Stimulated activated CD4-positive, alpha-beta T cell treated with anti-CD3 and anti-CD28 coated beads, Interleukin-12 subunit alpha, Interleukin-12 subunit beta, amount 100 ng/mL, for 4 hours (primary cell): ENCODE measurements around the gene OGDH.
A peak's percentile ranks its signal among the peaks of the same experiment; 100 is the strongest.
"Not testable (repeated sequence)": the region's sequence is repeated elsewhere in the genome, so short reads cannot be mapped to it uniquely, and the experiment has no call there.

Source experiments
- DNase-seq: peaks from one replicate; pipeline ENCODE4 v3.0.0-alpha.2; 2020

The OGDH gene

DNA sequence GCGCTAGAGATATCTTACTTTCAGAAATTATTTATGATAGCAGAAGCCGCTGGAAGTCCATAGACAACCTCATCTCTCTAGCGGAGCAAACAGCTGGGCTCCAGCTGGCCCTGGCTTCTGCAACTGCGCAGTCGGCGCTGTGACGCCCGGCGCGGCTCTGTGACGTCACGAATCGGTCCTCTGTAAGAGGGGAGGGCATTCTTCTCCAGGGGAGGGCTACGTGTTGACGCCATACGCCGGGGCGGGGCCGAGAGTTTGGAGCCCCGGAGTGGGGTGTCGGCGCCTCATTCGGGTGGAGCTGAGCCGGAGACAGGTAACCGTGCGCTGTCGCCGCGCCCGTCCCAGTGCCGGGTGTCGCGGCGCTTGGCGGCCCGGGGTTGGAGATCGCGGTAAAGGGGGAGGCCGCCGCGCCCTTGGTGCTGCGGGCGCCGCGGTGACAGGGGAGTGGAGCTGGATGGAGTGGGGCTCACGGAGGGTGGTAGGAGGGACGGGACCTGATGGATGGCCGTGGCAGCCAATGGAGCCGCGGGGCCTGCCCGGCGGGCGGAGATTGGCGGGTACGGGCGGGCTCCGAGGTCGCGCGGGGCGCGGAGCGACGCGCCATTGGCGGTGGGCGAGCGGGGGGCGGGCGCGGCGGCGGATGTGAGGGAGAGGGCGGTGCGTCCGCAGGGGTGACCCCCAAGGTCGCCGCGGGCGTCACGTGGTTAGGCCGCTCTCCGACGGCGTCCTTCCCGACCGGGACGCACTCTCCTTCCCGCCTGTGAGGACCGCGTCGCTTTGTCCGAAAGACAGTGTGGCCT, at the start of gene OGDH:
TSS of gene OGDH (plus strand) at position 287 of the 800 bp plus-strand sequence. CDS start 17,717 bp downstream, outside the sequence.
- peak; percentile 99 for DNase-seq

DNA sequence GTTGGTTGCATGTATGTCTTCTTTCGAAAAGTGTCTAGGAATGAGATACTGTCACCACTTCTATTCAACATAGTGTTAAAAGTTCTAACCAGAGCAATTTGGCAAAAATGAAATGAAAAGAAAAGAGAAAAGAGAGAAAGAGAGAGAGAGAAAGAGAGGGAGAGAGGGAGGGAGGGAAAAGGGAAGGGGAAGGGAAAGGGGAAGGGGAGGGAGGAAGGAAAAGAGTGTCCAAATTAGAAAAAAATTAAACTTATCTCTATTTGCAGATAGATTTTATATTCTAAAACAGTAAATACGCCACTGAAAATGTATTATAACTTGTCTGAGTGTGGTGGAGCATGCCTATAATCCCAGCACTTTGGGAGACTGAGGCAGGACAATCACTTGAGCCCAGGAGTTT, 48.9 kb upstream of the OGDH start:
- no peak for DNase-seq

DNA sequence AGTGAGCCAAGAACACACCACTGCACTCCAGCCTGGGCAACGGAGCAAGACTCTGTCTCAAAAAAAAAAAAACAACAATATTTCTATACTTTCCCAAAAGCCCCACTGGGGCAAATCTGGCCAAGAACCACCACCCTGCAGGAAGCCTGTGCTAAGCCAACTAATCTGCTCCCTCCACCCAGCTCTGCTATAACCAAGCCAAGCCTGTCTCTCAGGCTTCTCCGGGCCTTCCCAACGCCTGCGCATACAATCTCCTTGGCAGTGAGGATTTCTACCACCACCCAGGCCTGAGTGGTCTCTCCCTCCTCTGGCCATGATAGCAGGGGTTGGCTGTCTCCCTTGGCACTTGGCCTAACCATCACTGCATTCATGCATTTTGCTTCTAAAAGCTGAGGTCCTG, 46.9 kb upstream of the OGDH start:
- no peak for DNase-seq

DNA sequence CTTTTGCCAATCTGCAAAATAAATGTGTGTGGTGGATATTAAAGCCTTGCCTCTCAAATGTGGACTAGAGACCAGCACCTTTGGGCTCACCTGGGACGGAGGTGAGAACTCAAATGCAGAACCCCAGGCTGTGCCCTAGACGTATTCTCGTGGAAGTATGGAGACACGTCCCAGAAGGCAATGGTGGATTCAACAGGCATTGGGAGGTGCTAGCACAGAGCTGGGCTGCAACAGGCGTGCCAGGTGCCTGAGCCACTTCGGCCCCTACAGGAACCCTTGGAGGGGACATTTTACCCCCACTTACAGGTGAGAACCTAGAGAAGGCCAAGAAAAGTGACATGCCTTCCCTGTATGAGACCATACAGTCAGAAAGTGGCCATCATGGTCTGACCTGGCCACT, 44.9 kb upstream of the OGDH start:
- DNase-seq = no peak

DNA sequence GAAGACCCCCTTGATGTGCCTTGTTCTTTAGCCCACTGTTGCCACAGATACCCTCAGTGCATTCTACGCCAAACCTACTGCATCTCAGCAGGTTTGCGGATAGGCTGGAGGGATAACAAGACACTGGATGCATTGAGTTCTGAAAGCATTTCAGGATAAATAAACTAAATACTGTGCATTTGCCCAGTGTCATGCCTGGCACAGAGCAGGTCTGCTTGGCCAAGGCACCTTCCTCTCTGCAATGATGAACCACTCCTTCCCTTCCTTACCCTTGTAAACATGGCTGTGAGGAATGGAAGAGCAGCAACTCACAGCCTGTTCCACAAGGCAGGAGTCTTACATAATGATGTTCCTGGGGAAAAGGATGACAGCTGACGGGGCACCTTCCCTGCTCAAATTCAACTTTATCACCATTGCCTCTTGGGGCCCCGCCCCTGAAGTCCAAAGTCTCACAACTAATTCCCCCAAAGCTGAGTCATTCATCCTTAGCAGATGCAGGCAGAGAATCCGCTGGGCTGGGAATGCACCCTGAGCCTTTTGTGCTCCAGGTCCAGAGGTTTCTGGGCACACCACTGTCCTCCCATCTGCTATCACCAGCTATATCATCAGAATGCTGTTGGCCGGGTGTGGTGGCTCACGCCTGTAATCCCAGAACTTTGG, 44.3 kb upstream of the OGDH start:
- no peak for DNase-seq

DNA sequence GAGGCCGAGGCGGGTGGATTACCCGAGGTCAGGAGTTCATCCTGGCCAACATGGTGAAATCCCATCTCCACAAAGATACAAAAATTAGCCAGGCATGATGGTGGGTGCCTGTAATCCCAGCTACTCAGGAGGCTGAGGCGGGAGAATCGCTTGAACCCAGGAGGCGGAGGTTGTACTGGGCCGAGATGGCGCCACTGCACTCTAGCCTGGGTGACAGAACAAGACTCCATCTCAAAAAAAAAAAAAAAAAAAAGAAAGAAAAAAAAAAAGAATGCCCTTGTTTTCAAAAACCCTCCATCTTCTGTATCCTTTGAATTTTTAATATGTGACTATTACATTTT, 43.8 kb upstream of the OGDH start:
- not testable (repeated sequence) for DNase-seq

DNA sequence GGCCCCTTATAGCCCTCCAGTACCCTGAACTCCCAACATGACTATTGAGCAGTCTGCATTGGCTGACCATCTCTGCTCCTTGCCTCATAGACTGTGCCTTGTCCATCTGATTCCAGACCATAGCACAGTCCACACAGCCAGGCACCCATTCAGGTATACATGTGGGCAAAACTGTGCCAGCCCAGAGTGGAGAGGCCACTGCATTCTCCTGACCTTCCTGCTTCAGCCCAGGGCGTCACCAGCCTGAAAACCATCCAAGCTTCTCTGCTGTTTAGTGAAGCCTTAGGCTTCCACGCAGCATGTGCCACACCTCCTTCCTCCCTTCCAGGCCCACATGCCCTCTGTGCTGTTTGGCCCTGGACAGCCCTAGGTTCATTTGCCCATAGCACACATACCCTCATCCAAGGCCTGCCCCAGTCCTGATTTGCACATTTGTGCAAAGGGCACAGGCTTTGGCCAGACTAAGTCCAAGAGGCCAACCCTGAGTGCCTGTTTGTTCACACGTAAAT, 43.2 kb upstream of the OGDH start:
- DNase-seq = no peak

DNA sequence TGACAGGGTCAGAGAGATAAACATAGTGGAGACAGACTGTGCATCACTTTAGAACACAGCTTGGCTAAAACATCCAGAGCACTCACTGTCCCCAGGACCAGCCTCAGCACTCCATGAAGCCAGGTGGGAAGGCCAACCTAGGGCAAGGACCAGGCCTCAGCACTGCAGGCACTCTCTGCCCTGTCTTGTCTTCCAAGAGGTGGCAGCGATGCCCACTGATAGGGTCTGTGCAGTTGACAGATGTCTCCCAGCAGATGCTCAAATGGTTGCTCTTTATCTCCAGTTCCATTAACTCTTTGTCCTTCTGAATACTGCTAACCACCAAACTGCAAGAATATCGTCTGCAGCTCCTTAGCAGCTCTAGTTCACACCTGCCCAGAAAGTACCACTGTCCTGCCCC, 41.8 kb upstream of the OGDH start:
- no peak for DNase-seq

DNA sequence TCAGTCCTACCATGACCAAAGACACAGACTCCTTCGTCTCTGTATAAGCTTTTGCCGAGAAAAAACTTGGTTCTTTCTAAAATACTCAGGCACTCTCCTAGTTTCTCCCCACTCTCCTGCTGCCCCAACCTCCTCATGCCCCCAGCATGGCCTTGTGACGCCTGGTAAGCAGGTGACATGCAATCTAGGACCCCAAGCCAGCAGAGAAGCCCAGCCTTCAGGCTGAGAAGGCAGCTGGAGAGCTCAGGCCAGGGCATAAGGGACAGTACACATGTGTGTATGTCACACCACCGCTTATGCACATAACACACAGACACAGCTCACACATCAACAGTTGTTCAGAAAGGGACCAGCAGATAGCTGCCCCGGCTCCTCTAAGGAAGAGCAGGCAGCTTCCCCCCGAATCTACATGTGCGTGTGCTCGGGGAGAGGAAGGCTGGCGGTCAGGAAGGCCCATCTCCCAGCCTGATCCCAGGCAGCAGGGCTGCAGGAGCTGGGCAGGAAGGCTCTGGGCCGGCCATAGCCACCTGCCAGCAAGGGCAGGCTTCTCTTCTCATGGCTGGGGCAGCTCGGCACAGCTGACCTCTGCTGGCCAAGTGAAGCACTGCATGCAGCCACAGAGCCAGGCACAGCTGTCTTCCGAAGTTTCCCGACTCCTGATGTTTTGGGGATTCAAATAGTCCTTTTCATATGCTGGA, 41.2 kb upstream of the OGDH start:
- DNase-seq = peak; percentile 60

DNA sequence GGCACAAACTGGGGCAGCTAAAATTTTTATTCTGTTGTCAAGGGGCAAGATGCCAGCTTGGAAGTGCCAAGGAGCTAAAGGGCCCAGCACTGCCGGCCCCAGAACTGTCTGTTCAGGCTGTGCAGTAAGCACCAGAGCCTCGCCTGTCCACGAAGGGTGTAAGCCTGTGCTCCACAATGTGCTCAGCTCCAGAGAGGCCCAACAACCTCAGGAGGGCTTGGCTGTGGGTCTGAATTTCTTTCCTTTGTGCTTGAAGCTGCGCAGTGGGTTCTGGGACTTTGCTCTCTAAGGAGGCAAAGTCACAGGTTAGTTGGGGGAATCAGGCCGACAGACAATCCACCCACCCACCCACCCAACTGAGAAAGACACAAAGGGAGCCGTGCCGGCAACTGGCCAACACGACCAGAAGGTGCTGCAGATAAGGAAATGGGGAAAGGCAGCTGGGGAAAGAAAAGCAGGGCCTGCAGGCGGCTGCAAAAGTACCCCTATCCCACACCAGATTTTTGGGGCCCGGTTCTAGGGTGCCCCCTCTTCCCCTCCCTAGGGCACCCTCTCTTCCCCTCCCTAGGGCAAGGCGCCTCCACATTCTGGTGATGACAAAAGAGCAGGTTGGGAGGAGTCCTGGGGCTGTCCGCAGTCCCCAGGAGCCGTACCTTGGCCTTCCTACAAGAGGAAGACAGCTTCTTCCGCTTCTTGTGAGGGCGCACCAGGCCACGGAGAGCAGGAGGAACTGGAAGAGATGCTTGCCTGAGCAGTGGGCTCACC, 40.5 kb upstream of the OGDH start:
- DNase-seq = no peak

DNA sequence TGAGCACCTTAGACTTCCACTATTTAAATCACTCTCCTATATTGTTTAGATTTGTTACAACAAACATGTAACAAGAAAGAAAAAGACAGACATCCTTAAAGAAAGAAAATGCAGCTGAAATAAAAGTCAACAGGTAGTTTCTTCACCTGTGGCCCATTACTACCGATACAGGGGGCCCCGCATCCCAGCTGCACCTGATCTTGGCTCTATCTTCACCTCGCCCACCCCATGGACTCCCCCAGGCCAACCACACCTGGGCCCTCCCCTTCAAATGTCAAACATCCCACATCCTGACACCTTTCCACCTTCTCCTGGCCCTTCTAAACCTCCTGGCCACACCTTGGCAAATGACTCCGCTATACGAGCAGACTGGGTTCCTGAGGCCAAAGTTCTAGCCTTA, 39.7 kb upstream of the OGDH start:
- DNase-seq = no peak

DNA sequence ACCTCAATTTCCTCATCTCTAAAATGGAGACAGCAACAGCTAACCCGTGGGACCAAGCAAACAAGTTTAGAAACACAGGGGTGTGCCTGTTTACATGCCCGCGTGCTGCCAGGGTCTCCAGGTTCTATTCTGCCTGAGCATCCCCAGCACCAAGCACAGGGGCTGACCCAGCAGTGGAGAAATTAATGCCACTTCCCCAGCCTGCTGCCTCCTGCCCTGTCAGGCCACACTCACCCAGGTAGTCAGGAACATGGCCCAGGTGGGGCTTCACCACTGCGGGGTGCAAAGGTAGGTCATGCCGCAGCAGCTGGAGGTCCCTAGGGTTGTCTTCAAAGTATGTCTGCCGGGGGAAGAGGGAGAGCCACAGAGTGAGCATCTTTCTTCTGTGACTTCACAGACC, 38.5 kb upstream of the OGDH start:
- DNase-seq = no peak

DNA sequence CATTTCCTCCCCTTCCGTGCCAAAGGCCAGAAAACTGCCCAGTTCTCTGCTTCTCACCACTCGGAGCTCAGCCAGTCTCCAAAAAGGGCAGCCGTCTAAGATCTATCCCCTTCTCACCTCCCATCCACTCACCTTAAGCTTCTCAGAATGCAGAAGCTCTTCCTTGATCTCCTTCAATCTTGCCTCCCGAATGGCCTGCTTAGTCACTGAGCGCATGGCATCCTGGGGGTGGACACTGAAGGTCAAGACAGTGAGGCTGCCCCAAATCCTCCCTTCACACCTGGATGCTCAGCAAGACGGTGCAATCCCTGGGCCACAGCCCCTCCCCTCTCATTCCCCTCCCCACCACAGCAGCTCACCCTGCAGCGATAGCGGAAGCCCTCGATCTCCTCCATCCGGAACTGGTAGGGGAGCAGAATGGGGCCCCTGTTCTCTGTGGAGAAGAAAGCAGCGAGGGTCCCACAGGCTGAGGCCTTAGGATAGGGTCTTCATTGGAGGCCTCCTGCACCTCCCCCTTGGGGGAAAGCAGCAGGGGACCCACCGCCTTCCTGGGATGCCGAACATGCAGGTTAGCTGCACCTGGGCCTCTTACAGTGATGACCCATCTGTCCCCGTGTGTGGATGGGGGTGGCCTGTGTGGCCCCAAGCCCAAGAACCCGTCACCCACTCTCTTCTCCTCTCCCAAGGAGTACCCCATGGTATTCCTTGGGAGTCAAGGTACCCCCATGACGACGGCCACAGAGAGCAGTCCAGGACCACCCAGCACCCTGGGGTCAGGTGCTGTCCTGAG, 37.5 kb upstream of the OGDH start:
- no peak for DNase-seq

DNA sequence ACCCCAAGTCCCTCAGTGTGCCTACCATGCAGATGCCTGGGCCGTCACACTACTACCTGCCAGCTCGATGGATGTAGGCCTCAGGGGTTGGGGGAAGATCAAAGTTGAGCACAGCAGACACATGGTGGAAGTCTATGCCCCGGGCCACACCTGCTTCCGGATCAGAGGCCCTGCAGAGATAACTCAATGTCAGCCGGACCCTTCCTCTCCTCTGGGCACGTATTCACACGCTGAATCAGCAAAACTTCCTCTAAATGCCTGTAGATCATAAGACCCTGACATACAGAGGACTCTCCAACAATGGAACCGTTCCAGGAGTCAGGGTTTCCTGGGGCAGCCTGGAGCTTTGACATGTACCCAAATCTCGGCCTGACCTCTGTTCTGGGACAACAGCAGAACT, 36.5 kb upstream of the OGDH start:
- no peak for DNase-seq

DNA sequence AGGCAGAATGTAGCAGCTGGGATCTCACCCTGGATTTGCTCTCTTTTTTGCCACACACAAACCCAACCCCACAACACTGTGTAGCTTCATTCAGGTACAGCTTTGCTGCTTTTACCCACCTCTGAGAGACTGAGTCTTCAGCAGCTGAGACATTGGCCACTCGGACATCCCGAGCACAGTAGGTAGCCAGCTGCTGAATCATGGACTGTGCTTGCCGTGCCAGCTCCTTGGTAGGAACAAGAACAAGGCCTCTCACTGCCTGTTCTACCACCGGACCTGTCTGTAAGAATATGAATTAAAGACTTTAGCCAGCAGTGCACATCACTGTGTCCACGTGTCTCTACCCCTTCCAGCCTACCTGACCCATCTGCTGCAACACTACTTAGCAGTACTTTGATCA, 33.7 kb upstream of the OGDH start:
- no peak for DNase-seq

DNA sequence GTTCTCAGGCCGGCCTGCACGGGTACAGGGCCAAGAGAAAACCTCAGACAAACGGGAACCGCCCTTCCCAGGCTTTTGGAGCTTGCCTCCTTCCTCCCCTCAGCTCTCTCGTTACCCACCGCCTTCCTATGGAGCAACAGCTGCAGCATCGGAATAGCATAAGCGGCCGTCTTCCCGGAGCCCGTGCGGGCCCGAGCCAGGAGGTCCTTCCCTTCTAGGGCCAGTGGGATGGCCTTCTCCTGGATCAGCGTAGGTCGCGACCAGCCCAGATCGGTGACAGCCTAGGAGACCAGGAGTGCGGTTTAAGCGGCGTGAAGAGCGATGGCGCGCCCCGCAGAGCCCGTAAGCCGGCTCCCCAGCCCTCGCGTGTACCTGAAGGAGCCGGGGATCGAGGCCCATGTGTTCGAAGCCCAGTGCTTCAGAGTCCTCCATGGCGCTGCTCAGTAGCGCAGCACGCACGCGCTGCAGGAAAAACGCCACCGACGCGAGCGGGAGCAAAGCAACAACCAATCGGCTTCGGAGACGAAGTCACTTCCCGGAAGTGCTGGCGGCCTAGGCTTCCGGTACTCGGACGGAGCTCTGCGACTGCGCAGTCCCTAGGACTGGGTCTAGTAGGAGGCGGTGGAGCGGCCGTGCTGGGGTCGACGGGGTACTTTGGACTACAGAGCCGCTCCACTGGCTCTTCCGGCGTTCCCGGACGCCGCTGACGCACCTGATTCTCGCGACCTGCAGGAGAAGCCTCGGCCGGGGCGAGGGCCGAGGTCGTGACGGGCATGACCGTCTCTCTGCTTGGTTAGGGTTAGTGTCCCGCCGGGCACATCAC, 32.8 kb upstream of the OGDH start, which contains the start of gene DDX56:
TSS of gene DDX56 (minus strand) at position 445 of the 823 bp plus-strand sequence. CDS start at position 432, 13 bp downstream.
- DNase-seq = peak; percentile 93

DNA sequence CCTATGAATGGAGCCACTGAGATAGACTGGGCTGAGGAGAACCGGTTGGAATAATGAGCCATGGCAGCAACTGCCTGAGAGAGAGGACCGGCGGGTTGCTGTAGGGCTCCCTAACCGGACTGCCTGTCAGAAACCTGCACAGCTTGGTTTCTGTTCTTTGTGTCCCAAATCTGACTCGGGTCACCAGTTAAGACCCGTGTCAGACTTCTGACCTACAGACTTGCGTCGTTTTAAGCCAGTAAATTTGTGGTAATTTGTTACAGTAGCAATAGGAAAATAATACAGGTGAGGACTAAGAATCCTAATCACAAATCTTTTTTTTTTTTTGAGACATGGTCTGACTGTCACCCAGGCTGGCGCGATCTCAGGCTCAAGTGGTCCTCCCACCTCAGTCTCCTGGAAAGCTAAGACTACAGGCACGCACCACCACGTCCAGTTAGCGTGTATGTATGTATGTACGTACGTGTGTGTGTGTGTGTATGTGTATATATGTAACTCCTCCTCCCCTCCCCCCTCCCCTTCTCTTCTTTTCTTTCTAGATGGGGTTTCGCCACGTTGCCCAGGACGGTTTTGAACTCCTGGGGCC, 32.0 kb upstream of the OGDH start:
- DNase-seq = no peak

DNA sequence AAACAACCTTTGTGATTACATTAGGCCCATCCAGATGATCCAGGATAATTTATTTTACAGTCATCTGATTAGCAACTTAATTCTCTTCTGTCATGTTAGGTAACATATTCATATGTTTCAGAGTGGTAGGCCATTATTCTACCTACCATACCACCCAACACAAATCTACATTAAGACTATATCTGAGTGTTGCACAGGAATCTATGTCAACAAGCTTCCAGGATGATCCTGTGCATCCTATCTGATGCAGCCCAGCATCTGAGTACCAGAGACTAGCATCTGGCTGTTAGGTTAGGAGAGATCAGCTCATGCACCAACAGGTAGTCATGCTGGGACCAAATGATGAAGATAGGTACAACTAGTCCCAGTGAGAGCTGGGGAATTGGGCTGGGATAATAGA, 31.4 kb upstream of the OGDH start:
- DNase-seq = no peak

DNA sequence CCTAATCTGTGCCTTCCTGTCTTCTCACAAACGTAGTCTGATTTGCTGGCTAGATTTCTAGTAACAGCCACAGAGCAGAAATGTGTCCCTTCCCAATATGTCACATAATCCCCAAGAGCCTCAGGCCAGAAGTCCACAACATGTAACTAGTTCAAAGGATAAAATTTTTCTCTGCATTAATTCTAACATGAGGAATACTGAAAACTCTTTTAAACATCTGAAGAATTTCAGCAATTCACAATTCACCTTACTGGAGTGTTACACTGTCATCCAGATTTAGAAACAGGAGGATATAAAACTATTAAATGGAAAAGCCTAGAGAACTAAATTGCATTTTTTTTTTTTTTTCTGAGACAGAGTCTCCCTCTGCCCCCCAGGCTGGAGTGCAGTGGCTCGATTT, 30.2 kb upstream of the OGDH start:
- DNase-seq = no peak

DNA sequence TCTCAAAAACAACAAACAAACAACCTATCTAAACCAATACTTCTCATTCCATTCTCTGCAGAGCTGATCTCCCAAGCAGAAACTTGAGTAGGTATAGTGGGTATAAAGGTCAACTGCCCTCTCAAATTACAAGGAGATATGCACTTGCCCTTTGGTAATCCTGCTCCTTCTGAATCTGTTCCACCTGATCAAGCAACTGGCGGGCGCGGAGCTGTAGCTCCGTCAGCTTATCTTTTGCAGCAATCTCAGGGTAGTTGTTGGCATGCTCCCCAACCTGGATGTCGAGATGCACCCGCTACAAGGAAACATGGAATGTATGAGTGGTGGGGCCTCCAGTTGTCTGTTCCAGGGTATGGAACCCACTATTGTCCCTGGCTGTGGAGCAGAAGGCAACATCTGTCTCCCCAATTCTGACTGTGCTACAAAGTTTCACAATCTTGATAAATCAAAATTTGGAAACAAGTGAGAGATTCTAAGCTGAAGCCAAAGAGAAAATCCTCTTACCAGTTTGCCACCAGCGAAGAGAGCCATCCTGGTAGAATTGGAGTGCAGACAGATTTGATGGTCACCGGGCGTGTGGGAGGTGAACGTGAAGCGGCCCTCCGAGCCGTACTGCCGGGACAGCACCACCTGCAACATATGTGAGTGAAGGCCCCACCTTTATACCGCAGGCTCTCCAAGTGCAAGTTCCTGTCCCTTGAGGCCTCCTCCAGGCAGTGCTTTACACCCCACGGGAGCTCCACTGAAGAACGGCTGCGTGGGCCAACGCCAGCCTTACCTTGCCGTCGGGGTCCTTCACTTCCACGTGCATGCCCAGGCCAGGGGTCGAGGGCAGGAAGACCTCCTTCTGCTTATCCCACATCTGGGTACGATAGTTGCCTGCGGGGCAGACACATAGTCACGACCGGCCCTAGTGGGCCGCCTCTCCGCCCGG, 25.2 kb upstream of the OGDH start:
- DNase-seq = peak; percentile 26
